ENCODE data around the gene CYP26C1.

The CYP26C1 gene

DNA sequence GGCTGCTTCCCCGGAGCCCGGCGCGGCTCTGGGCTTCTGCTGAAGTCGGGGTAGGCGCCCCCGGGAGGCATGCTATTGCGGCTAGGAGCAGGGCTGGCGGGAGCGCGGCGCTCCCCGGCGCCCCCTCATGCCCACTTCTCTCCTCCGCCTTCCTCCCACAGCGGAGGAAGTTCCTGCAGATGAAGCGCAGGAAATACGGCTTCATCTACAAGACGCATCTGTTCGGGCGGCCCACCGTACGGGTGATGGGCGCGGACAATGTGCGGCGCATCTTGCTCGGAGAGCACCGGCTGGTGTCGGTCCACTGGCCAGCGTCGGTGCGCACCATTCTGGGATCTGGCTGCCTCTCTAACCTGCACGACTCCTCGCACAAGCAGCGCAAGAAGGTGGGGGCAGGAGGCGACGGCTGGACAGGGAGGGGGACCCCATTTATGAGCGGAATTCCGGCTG lies 13.6 kb downstream of the CYP26C1 start:
- no peak for DNase-seq (ENCODE audit: low read depth)
- TF ChIP-seq, protein P1, sequence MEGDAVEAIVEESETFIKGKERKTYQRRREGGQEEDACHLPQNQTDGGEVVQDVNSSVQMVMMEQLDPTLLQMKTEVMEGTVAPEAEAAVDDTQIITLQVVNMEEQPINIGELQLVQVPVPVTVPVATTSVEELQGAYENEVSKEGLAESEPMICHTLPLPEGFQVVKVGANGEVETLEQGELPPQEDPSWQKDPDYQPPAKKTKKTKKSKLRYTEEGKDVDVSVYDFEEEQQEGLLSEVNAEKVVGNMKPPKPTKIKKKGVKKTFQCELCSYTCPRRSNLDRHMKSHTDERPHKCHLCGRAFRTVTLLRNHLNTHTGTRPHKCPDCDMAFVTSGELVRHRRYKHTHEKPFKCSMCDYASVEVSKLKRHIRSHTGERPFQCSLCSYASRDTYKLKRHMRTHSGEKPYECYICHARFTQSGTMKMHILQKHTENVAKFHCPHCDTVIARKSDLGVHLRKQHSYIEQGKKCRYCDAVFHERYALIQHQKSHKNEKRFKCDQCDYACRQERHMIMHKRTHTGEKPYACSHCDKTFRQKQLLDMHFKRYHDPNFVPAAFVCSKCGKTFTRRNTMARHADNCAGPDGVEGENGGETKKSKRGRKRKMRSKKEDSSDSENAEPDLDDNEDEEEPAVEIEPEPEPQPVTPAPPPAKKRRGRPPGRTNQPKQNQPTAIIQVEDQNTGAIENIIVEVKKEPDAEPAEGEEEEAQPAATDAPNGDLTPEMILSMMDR (IDR thresholded peaks at IDR 0.05; ENCODE audit: insufficient read depth, low read depth, low read length, missing control alignments): no peak
- no peak overlapping the region for H3K4me3 ChIP-seq (ENCODE audit: low read length)

DNA sequence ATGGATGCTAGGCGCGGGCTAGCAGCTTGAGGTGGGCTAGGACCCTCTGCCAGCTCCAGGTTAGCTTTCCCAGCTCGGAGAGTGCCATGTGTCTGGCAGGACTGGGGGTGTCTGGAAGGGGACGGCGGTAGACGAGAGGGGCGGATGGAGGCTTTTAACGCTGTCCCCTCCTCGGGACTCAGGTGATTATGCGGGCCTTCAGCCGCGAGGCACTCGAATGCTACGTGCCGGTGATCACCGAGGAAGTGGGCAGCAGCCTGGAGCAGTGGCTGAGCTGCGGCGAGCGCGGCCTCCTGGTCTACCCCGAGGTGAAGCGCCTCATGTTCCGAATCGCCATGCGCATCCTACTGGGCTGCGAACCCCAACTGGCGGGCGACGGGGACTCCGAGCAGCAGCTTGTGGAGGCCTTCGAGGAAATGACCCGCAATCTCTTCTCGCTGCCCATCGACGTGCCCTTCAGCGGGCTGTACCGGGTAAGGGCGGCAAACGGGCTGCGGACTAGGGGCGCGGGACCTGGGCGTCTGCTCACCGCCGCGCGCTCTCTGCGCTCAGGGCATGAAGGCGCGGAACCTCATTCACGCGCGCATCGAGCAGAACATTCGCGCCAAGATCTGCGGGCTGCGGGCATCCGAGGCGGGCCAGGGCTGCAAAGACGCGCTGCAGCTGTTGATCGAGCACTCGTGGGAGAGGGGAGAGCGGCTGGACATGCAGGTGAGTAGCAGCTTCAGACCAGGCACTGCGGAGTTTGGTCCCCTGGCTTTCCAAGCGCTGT lies 14.2 kb downstream of the CYP26C1 start:
- no peak overlapping the region for H3K4me3 ChIP-seq (ENCODE audit: low read length)
- TF ChIP-seq, protein P1 (IDR thresholded peaks at IDR 0.05; ENCODE audit: insufficient read depth, low read depth, low read length, missing control alignments): no peak
- no peak for DNase-seq (ENCODE audit: low read depth)

DNA sequence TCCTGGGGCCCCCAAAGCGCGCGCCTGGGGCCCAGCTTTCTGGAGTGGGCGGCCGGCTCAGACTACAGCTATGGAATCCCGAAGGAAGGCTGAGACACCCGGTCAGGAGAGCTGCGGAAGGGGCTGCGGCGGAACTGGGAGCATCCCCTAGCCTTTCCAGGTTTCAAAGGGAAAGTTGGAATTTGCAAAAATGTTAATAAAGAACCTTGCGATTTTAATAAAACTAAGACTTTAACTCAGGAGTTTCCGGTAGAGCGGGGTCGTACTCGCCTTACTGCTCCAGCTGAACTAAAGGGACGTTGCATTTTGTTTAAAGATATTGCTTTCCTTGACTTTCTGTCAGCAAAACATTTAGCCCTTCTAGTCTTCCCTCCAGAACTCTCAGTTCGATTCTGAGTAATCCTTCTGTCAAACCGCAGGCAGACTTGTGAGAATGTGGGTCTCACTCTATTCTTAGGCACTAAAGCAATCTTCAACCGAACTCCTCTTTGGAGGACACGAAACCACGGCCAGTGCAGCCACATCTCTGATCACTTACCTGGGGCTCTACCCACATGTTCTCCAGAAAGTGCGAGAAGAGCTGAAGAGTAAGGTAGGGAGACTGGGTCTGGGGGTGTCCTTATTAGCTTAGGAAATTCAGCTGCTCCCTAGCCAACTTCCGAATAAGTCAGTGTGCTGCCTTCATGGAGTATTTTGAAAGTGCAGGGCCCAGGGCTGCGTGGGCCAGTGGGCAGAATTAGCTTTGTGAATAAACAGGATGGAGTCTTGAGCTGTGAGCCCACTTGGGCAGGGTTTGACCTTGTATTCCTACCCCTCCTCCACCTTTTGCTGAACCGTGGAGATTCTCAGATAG lies 15.0 kb downstream of the CYP26C1 start:
- TF ChIP-seq, protein P1 (IDR thresholded peaks at IDR 0.05; ENCODE audit: insufficient read depth, low read depth, low read length, missing control alignments): no peak
- no peak for DNase-seq (ENCODE audit: low read depth)
- no peak overlapping the region for H3K4me3 ChIP-seq (ENCODE audit: low read length)

DNA sequence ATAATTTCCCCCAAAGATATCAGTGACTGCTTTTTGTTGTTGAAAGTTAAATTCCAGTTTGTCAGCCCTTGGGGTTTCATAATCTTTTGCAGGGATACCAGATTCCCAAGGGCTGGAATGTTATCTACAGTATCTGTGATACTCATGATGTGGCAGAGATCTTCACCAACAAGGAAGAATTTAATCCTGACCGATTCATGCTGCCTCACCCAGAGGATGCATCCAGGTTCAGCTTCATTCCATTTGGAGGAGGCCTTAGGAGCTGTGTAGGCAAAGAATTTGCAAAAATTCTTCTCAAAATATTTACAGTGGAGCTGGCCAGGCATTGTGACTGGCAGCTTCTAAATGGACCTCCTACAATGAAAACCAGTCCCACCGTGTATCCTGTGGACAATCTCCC lies 16.3 kb downstream of the CYP26C1 start:
- no peak for DNase-seq (ENCODE audit: low read depth)
- TF ChIP-seq, protein P1 (IDR thresholded peaks at IDR 0.05; ENCODE audit: insufficient read depth, low read depth, low read length, missing control alignments): no peak
- H3K4me3 ChIP-seq (ENCODE audit: low read length): no peak overlapping the region

DNA sequence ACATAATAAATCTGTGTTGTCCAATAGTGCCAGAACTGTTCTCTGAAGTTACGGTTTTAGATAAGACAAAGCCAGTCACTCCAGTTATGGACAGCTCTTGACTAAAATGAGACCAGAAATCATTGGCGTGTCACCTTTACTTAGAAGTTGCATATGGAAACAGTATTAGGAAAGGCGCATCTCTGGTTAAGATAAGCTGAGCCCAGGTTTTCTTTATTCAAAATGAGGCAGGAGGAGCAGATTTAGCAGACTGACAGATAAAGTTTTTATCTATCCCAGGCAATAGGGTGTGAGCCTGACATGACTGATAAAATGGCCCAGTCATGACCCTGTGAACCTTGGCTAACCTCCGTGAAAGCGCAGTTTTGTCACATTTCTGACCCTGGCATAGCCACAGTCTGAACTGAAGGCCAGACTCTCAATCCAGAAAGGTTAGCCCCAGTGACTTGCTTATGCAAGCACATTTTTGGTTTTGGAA lies 17.3 kb downstream of the CYP26C1 start:
- TF ChIP-seq, protein P1 (IDR thresholded peaks at IDR 0.05; ENCODE audit: insufficient read depth, low read depth, low read length, missing control alignments): no peak
- no peak for DNase-seq (ENCODE audit: low read depth)
- H3K4me3 ChIP-seq (ENCODE audit: low read length): no peak overlapping the region

DNA sequence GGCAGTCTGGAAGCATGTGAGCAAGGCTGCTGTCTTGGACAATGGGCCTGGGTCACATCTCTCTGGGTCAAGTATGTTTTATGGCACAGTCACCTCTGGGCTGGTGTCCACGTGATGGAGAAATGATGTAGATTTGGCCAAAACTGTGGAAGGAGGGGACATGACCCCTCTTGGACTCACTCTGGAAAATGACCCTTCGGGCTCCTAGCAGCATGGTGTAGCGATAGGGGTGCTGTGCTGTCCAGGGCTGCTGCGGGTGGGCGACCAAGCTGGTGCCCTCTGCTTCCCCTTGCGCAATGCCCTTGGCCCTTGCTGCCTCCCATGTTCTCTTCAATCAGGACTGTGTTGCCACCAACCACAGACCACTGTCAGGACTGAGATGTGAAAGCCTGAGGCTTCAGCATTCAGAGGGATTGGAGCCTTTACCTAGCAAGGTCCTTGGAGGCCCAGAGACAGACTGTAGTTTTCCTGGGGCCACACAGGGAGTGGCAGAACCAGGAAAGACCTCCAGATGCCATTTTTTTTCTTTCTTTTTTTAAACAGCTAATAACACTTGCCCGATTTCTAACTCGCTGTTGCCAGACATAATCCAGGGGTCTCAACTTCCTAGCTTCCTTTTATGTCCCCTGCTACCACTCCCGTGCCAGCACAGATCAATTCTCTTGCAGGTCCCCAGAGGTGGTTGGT lies 19.2 kb downstream of the CYP26C1 start:
- DNase-seq (ENCODE audit: low read depth): no peak
- TF ChIP-seq, protein P1 (IDR thresholded peaks at IDR 0.05; ENCODE audit: insufficient read depth, low read depth, low read length, missing control alignments): no peak
- no peak overlapping the region for H3K4me3 ChIP-seq (ENCODE audit: low read length)
